ENCODE results near the gene GJA5.

GRCh38 chr1:147784941-147785340, 24.5 kb upstream of the GJA5 start:
- TF ChIP-seq CTCF (IDR thresholded peaks at IDR 0.05) (no peak), POLR2A (IDR thresholded peaks at IDR 0.05) (no peak), POLR2AphosphoS5 (IDR thresholded peaks at IDR 0.05) (no peak), EP300 (IDR thresholded peaks at IDR 0.05) (no peak)
